Neural cell (in vitro differentiated cells): Measurements from ENCODE around the gene CCDC80.
"Not testable (repeated sequence)": the region's sequence is repeated elsewhere in the genome, so short reads cannot be mapped to it uniquely, and the experiment has no call there.

Experiments used
- POLR2AphosphoS5 ChIP-seq: IDR thresholded peaks from 2 replicates; pipeline ENCODE4 v1.6.1; 2012
- TF ChIP-seq, protein P1 (sequence below): fragments of 450-650 bp; IDR thresholded peaks from 2 replicates; pipeline ENCODE4 v1.5.1; 2014; ENCODE audit warnings: antibody characterized with exemption, mild to moderate bottlenecking, moderate library complexity; ENCODE audit not compliant: poor library complexity, severe bottlenecking

GRCh38 chr3:112564247-112564939, 76.5 kb downstream of the CCDC80 start:
- TF ChIP-seq, protein P1, sequence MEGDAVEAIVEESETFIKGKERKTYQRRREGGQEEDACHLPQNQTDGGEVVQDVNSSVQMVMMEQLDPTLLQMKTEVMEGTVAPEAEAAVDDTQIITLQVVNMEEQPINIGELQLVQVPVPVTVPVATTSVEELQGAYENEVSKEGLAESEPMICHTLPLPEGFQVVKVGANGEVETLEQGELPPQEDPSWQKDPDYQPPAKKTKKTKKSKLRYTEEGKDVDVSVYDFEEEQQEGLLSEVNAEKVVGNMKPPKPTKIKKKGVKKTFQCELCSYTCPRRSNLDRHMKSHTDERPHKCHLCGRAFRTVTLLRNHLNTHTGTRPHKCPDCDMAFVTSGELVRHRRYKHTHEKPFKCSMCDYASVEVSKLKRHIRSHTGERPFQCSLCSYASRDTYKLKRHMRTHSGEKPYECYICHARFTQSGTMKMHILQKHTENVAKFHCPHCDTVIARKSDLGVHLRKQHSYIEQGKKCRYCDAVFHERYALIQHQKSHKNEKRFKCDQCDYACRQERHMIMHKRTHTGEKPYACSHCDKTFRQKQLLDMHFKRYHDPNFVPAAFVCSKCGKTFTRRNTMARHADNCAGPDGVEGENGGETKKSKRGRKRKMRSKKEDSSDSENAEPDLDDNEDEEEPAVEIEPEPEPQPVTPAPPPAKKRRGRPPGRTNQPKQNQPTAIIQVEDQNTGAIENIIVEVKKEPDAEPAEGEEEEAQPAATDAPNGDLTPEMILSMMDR: not testable (repeated sequence)
- TF ChIP-seq POLR2AphosphoS5: not testable (repeated sequence)
